LNCAP (cell line): Measurements from ENCODE around the gene ADAT1.

Experiments used
- TF ChIP-seq, protein P1 (sequence below): fragments of 450-650 bp; IDR thresholded peaks from 2 replicates; pipeline ENCODE4 v1.5.1; 2017; ENCODE audit warnings: mild to moderate bottlenecking

Gene ADAT1

DNA sequence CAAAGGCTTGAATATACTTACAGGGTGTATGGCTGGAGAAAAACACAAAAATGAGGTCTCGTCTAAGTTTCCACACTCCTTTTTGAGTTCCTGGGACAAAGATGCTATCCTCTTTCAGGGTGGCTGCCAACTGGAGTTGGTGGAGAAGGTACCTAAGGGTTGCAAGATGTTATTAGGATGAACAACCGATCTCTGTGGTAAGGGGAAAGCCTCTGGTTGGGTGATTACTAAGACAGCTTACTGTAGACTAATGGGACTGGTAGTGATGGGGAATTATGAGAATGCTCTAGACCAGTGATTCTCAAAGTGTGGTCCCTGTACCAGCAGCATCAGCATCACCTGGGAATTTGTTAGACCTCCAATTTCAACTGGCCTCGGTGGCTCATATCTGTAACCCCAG, 6.0 kb downstream of the ADAT1 start:
- TF ChIP-seq, protein P1, sequence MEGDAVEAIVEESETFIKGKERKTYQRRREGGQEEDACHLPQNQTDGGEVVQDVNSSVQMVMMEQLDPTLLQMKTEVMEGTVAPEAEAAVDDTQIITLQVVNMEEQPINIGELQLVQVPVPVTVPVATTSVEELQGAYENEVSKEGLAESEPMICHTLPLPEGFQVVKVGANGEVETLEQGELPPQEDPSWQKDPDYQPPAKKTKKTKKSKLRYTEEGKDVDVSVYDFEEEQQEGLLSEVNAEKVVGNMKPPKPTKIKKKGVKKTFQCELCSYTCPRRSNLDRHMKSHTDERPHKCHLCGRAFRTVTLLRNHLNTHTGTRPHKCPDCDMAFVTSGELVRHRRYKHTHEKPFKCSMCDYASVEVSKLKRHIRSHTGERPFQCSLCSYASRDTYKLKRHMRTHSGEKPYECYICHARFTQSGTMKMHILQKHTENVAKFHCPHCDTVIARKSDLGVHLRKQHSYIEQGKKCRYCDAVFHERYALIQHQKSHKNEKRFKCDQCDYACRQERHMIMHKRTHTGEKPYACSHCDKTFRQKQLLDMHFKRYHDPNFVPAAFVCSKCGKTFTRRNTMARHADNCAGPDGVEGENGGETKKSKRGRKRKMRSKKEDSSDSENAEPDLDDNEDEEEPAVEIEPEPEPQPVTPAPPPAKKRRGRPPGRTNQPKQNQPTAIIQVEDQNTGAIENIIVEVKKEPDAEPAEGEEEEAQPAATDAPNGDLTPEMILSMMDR: no peak

GRCh38 chr16:75616521-75617010, 6.5 kb downstream of the ADAT1 start:
- TF ChIP-seq, protein P1: no peak

GRCh38 chr16:75615619-75616018, 7.5 kb downstream of the ADAT1 start:
- TF ChIP-seq, protein P1: no peak

- TF ChIP-seq, protein P1: no peak
These were observed 8.8 kb downstream of the ADAT1 start for GRCh38 chr16:75614066-75614897.

- TF ChIP-seq, protein P1: no peak
These were observed 16.6 kb downstream of the ADAT1 start for GRCh38 chr16:75606507-75606906.

DNA sequence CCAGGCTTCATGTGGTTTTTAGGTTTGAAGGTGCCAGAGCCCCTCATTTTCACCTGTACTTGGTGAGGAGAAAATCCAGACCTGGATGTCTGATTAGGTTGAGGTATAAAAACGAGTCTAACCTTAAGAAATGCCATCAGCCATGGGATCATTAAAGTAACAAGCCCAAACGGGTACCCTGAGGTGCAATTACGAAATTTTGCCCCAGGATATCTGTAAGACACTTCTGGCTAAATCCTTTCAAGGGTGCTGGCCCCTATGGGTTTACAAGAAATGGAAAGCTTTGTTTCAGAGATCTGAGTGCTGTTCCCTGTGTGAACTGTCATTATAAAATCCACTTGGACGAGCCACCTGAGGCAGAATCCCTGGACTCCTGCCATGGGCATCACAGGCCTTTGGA, 19.8 kb downstream of the ADAT1 start:
- TF ChIP-seq, protein P1: no peak

DNA sequence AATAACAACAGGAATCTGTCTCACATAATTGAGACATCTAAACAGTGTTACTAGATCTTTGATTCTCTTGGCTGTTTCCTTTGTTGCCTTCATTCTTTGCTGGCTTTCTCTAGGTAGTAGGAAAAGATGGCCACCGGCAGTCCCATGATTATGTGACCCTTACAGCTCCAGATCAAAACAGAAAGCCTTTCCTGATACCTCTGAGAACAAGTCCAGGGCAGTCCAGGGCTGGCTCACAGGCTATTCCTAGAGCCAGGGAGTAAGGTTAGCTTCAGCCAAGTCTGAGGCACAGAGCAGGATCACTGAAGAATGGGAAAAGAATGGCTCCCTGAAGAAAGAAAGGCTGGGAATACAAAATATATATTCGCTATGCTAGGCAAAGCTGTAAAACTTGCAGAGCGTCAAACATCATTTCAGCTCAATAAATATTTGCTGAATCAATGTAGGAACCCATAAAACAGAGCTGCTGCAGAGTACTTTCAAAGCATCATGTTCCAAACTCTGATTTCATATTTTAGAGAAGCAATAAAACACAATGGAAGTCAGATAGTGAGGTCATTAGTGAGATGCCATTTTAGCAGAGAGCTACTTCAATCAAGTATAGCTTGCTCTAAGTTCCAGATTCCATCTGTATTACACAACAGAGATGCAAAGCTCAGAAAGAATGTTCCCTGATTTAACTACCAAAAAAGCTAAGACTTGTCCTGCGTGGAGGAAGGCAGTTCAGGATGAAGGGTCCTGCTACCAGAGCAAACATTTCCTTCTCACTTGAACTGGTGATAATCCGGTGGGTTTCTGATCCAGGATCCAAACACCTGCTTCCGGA, 23.4 kb downstream of the ADAT1 start:
- TF ChIP-seq, protein P1: no peak
